C4-2B (cell line): ENCODE measurements around the gene PRKAG2.

Experiments used
- H3K27ac ChIP-seq: fragments of 450-650 bp; 2 replicates; pipeline ENCODE4 v1.5.1; 2017
- CTCF ChIP-seq: fragments of 450-650 bp; conservative IDR thresholded peaks from 2 replicates; pipeline ENCODE4 v1.5.1; 2017; ENCODE audit warnings: mild to moderate bottlenecking
- ZFX ChIP-seq: fragments of 450-650 bp; IDR thresholded peaks from 2 replicates; pipeline ENCODE4 v1.6.1; 2017

The PRKAG2 gene

DNA sequence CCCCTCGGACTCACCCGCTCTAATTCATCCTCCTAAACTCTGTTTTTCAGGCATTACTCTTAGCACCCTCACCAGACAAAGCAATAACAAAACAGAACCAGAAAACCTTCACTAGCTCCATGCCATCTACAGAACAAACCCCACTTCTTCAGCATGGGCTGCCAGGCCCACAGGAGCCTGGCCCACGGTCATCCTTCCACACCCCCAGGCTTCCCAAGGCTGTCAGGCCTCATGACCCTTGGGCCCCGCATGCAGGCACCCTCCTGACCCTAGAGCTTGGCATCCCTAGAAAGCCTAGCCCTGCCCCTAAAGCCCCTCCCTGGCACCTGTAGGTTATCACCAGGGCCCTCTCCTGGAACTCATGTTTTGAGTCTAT lies 59.6 kb downstream of the PRKAG2 start:
- no peak overlapping the region for H3K27ac ChIP-seq
- TF ChIP-seq CTCF (no peak), ZFX (no peak)

DNA sequence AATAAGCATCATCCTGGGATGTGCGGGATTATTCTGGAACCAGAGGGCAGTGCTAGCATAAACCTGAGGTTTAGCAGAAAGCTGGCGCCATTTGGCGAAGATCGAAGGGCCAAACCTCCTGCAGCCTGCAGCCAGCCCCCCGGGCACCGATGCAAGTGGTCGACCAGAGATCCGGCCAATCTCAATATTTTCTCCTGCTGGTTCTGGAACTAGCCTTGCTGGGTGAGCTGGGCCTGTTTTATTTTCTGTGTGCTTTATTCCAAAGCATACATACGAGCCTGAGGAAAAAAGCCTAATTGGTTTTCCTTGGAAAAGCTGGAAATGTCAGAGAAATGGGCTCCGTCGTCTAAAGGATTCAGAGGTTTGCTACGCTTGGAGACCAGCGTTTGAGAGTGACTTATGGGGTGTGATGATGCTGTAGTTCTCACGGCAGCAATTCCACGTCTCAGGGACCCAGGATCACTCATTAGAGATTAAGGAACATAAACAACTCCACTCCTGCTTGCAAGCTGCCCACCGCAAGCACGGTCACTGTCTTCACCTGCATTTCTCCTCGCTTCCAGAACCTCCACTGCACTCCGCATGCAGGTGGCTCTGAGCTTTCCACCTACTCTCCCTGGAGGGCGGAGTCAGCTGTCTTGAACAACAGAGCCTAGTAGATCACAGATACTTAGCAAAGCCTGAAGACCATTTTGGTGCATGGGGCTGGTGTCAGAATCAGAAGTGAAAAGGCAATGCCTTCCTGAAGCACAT lies 60.2 kb downstream of the PRKAG2 start:
- TF ChIP-seq ZFX = no peak
- no peak for TF ChIP-seq CTCF
- no peak overlapping the region for H3K27ac ChIP-seq

DNA sequence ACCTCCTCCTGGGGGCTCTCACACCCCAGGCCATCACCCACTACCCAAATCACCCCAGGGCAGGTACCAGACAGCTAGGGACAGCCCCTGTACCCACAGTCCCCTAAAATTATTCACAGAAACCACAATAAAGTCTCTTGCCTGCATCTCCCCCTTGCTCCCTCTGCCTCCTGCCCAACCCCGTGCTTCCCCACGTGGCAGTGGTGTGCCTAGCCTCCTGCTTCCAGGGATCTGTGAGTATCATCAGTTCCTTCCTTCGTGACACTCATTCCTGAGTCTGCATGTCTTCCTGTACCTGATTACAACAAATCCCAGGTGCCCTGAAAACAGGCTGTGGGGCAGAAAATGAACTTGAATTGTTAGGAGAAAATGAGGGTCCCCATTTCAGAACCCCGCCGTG lies 61.5 kb downstream of the PRKAG2 start:
- no peak overlapping the region for H3K27ac ChIP-seq
- TF ChIP-seq CTCF = no peak
- TF ChIP-seq ZFX = no peak

- TF ChIP-seq ZFX = no peak
- no peak for TF ChIP-seq CTCF
- no peak overlapping the region for H3K27ac ChIP-seq
These were observed 62.4 kb downstream of the PRKAG2 start for GRCh38 chr7:151814400-151815009.

DNA sequence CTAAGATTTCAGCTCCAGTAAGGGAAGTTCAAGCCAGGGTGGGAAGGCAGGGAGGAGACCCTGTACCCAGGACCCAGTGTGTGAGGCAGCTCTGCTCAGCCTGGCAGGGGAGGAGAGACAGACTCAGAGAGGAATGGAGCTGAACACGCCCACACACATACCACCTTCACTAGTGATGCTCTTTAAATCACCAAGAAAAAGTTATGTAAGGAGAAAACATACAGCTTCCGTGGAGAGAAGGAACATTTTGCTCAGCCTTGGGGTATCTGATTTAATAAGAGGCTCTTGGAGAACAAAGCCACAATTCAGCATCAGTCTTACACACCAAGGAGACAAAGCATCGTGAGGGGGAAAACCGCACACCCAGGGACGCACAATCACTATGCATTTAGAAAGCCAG lies 62.9 kb downstream of the PRKAG2 start:
- no peak overlapping the region for H3K27ac ChIP-seq
- TF ChIP-seq ZFX (no peak), CTCF (no peak)

DNA sequence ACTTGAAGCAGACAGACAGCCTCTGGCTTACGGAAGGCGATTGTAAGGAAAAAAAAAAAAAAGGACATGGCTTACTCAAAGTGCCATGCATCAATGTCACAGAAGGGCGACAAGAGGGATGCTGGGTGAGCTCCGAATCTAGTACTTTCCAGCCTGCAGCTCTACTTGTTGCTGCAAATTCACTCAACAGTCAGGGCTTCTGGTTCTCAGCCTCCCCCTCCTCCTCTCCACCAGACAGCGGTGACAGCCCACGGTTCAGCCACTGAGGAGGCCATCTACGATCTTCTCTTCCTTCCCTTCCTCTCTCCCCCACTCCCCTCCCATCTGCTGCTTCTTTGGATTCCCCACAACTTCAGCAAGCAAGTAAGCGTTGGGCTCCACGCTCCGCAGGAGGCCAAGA lies 63.5 kb downstream of the PRKAG2 start:
- H3K27ac ChIP-seq = no peak overlapping the region
- TF ChIP-seq ZFX = no peak
- no peak for TF ChIP-seq CTCF

GRCh38 chr7:151812967-151813366 lies 63.9 kb downstream of the PRKAG2 start:
- no peak overlapping the region for H3K27ac ChIP-seq
- TF ChIP-seq CTCF (no peak), ZFX (0 out of 2 replicates have a peak, but pooled peaks have one; percentile 12)
